ENCODE measurements around the gene MYO18A. TPM values are rescaled to one million over a fixed set of nuclear protein-coding genes. Genes with fewer than 3 reads are reported as not detected.

MYO18A gene
- 10 to 100 TPM; 45.6 to 46.5 TPM for total RNA-seq

DNA sequence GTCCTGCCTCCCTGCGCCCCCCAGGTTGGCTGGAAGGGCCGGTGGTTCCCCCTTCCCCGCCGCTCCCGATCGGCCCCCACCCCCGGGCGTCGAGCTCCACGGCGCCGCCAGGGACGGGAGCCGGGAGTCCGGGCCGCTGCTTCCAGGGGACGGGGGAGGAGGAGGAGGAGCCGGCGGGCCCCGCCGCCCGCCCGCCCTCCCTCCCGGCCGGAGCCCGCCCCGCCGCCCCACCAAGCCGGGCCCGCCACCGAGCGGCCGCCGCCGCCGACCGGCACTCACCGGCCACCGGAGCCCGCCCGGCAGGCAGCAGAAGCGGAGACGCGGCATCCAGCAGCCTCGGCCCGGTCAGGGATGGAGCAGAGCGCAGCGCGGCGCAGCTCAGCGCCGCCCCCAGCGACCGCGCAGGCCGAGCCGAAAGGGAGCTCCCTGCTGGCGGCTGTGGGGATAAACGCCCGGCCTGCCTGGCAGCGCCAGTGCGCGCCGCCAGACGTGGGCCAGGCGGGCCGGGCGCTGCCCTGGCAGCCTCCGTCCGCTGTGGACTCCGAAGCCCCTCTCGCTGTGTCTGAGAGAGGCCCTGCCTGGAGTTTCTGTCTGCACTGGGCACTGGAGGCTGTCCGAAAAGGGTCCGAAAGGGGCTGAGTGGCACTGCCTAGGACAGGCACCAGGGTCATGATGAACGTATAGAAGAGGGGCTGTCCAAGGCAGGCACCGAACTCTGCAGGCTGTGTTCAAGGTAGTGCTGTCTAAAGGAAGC lies at the start of gene MYO18A:
MYO18A (minus strand) TSS at position 365 of the 754 bp plus-strand sequence. CDS start 13,458 bp downstream, outside the sequence.

DNA sequence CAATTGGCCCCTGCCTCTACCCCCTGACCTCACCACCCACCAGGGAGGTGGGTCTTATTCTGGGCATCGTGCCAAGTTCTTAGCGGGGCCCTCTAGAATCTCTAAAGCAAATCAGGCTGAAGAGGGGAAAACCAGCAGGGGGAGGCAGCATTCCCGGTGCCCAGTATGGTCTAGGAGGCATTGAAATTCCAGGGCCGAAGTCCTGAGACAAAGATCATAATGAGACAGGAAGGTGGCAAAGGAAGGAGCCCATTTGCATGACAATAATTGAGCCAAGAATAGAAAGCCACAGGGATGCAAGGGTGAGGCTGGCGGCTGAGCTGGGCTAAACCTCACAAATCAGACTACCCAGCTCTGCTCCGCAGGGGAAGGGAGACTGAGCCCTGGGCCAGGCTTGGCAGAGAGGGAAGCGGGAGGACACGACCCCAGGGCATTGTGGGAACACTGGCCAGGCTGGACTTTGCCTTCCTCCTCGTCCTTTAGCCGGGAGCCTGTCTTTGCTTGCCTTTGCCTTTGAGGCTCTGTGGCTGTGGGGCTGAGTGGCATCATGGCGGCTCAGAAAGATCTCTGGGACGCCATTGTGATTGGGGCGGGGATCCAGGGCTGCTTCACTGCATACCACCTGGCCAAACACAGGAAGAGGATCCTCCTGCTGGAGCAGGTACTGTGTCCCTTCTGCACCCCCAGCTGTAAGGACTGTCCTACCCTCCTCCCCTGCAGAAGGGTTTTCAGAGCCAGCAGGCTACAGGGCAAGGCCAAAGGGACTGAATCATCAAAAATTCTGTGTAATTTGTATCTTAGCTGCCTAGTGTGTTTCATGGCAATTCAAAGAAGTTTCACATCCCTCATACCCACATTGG lies 137.3 kb downstream of the MYO18A start, which contains the start of gene PIPOX:
PIPOX (plus strand) TSS at position 463 of the 860 bp plus-strand sequence; CDS start at position 548, 85 bp downstream.

Other genes starting within 250 kb of the MYO18A start
- gene PHF12, start 228.9 kb downstream of the MYO18A start, total RNA-seq = 10 to 100 TPM; 16.9 to 21.3 TPM
- not detected for gene SEZ6, start 174.4 kb downstream of the MYO18A start, total RNA-seq
- 1 to 10 TPM; 1.0 to 1.7 TPM for gene PIPOX, start 137.3 kb downstream of the MYO18A start, total RNA-seq
- gene CRYBA1, start 66.5 kb upstream of the MYO18A start, total RNA-seq = not detected
- gene NUFIP2, start 113.8 kb upstream of the MYO18A start, total RNA-seq = 10 to 100 TPM; 45.4 to 76.6 TPM
- 10 to 100 TPM; 43.4 to 44.6 TPM for gene TAOK1, start 210.0 kb upstream of the MYO18A start, total RNA-seq

Measured in melanocyte of skin (primary cell).